Colonic mucosa (tissue), 4 donors: Measurements from ENCODE around the gene NRAP. TPM values are rescaled to one million over a fixed set of nuclear protein-coding genes. Genes with fewer than 3 reads are reported as not detected.
A peak's percentile ranks its signal among the peaks of the same experiment; 100 is the strongest.

Experiments used
- DNase-seq: peaks from one replicate; pipeline ENCODE4 v3.0.0-alpha.2; 2020
- H3K27ac ChIP-seq: fragments of 200-600 bp; one replicate; pipeline ENCODE4 v1.8.0; 2021
- H3K27me3 ChIP-seq: fragments of 200-600 bp; one replicate; pipeline ENCODE4 v1.8.0; 2021
- H3K36me3 ChIP-seq: fragments of 200-600 bp; one replicate; pipeline ENCODE4 v1.8.0; 2021
- H3K4me1 ChIP-seq: fragments of 200-600 bp; one replicate; pipeline ENCODE4 v1.8.0; 2021; ENCODE audit warnings: mild to moderate bottlenecking
- H3K4me3 ChIP-seq: fragments of 200-600 bp; one replicate; pipeline ENCODE4 v1.8.0; 2021
- H3K9ac ChIP-seq, 2 donors: one replicate each; pipeline ENCODE4 v1.7.0; 2013; ENCODE audit warnings: control low read depth in 2 of 2, low read depth in 2 of 2, low read length in 2 of 2
- H3K9me3 ChIP-seq: fragments of 200-600 bp; one replicate; pipeline ENCODE4 v1.8.0; 2021
- CTCF ChIP-seq: fragments of 200-600 bp; IDR thresholded peaks from one replicate; pipeline ENCODE4 v1.8.0; 2022; ENCODE audit warnings: antibody characterized with exemption, mild to moderate bottlenecking
- intact Hi-C: fragments of 100-400 bp; cut with DNase I; formaldehyde crosslinking; loops from one replicate; pipeline ENCODE4 v1.14.1; 2022
- total RNA-seq, 2 donors: library from RNA; stranded (reverse); fragmentation: NEBNext Ultra II Directional in 1 of 2; extraction: Animal tissue kit (Norgen Biotek cat#: 25700) in 1 of 2; gene quantifications; one replicate each; pipeline ENCODE4 v1.2.1, GENCODE V29; 2021
- donor health status: healthy.
- donor health status: DM: no; HTN: no; CAD: no.
- donor health status: DM: no; HTN: no; CAD: no.

The NRAP gene
- total RNA-seq, 2 donors from 2014 or later, result 1.1 to 1.3 TPM

DNA sequence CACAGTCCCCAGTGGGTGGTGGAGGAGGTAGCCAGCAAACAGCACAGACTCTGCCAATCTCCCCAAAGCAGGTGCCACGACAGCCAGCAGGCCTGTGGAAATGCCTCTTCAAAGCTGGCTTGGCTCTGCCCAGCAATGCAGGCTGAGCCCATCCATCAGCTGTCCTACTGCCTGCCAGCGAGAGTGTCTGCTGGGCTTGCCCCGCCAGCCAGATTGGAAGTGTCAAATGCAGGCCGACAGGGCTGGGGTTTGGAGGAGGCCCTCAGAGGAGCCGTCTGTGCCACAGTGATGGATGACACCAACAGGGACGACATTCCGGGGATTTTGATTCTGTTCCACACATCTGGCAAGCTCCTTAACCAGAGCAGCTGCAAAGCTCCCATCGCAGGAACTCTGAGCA is 94.3 kb downstream of the NRAP start:
- Histone ChIP-seq H3K27me3 (no peaks in the 10 kb centered on the region), H3K4me3 (no peak overlapping the region), H3K9ac (no peak overlapping the region), H3K36me3 (no peaks in the 10 kb centered on the region), H3K27ac (no peak overlapping the region), H3K4me1 (no peaks in the 10 kb centered on the region), H3K9me3 (no peaks in the 10 kb centered on the region)
- intact Hi-C loops, result no loop called here
- DNase-seq, result no peak
- TF ChIP-seq CTCF, result no peak

- TF ChIP-seq CTCF, result no peak
- intact Hi-C loops, result no loop called here
- Histone ChIP-seq H3K4me3 (no peak overlapping the region), H3K9me3 (no peaks in the 10 kb centered on the region), H3K4me1 (no peaks in the 10 kb centered on the region), H3K36me3 (no peaks in the 10 kb centered on the region), H3K27me3 (no peaks in the 10 kb centered on the region), H3K9ac (no peak overlapping the region), H3K27ac (no peak overlapping the region)
- DNase-seq, result no peak
Observed at GRCh38 chr10:113566888-113567287, 97.0 kb downstream of the NRAP start.

- no peaks in the 10 kb centered on the region for H3K9me3 ChIP-seq
- no peak overlapping the region for H3K4me3 ChIP-seq
- no peak for TF ChIP-seq CTCF
- no peaks in the 10 kb centered on the region for H3K4me1 ChIP-seq
- H3K36me3 ChIP-seq, result no peaks in the 10 kb centered on the region
- no peak overlapping the region for H3K9ac ChIP-seq
- intact Hi-C loops, result no loop called here
- no peaks in the 10 kb centered on the region for H3K27me3 ChIP-seq
- no peak overlapping the region for H3K27ac ChIP-seq
- no peak for DNase-seq
Observed at GRCh38 chr10:113565364-113565763, 98.5 kb downstream of the NRAP start.

GRCh38 chr10:113563306-113564088 is 100.3 kb downstream of the NRAP start:
- peak overlapping the region; percentile 38 for H3K4me3 ChIP-seq
- H3K4me1 ChIP-seq, result no peaks in the 10 kb centered on the region
- DNase-seq, result peak; percentile 84
- no peaks in the 10 kb centered on the region for H3K36me3 ChIP-seq
- H3K27ac ChIP-seq, result no peak overlapping the region
- H3K27me3 ChIP-seq, result no peaks in the 10 kb centered on the region
- TF ChIP-seq CTCF, result peak; percentile 97
- peak overlapping the region; percentile 26 to 31 for H3K9ac ChIP-seq
- intact Hi-C loops, result no loop called here
- no peaks in the 10 kb centered on the region for H3K9me3 ChIP-seq

GRCh38 chr10:113562704-113563103 is 101.1 kb downstream of the NRAP start:
- H3K9me3 ChIP-seq, result no peaks in the 10 kb centered on the region
- DNase-seq, result no peak
- no peak overlapping the region for H3K27ac ChIP-seq
- H3K4me3 ChIP-seq, result no peak overlapping the region
- TF ChIP-seq CTCF, result no peak
- no peaks in the 10 kb centered on the region for H3K4me1 ChIP-seq
- no peaks in the 10 kb centered on the region for H3K27me3 ChIP-seq
- no peak overlapping the region for H3K9ac ChIP-seq
- no peaks in the 10 kb centered on the region for H3K36me3 ChIP-seq
- intact Hi-C loops, result no loop called here
